Endodermal cell (in vitro differentiated cells): ENCODE results near the gene CABP1. TPM values are rescaled to one million over a fixed set of nuclear protein-coding genes. Genes with fewer than 3 reads are reported as not detected.

Experiments
- DNase-seq: peaks from one replicate; pipeline ENCODE4 v3.0.0-alpha.2; 2017
- H3K27ac ChIP-seq: 2 replicates; pipeline ENCODE4 v1.5.1; 2013; ENCODE audit warnings: mild to moderate bottlenecking, low read depth, low read length, moderate library complexity
- H3K27me3 ChIP-seq: 2 replicates; pipeline ENCODE4 v1.6.1; 2013; ENCODE audit warnings: mild to moderate bottlenecking, low read length, moderate library complexity; ENCODE audit not compliant: insufficient read depth, control insufficient read depth, poor library complexity, severe bottlenecking
- H3K36me3 ChIP-seq: 2 replicates; pipeline ENCODE4 v1.7.0; 2013; ENCODE audit warnings: mild to moderate bottlenecking, low read length, moderate library complexity; ENCODE audit not compliant: control insufficient read depth, insufficient read depth
- H3K4me1 ChIP-seq: one replicate; pipeline ENCODE4 v1.7.0; 2013; ENCODE audit warnings: low read length; ENCODE audit not compliant: control insufficient read depth, insufficient read depth
- H3K4me3 ChIP-seq: 2 replicates; pipeline ENCODE4 v1.5.1; 2013; ENCODE audit warnings: mild to moderate bottlenecking, low read length, moderate library complexity
- H3K9ac ChIP-seq: 2 replicates; pipeline ENCODE4 v1.6.1; 2013; ENCODE audit warnings: mild to moderate bottlenecking, low read length, moderate library complexity; ENCODE audit not compliant: poor library complexity, severe bottlenecking; ENCODE audit errors: extremely low read depth
- H3K9me3 ChIP-seq: 2 replicates; pipeline ENCODE4 v1.6.1; 2013; ENCODE audit warnings: mild to moderate bottlenecking, low read length, moderate library complexity; ENCODE audit not compliant: control insufficient read depth
- H3K27ac Mint-ChIP-seq: 2 replicates; pipeline ENCODE4 v1.8.0; 2020; ENCODE audit warnings: mixed read lengths
- H3K27me3 Mint-ChIP-seq: 2 replicates; pipeline ENCODE4 v1.8.0; 2021; ENCODE audit warnings: mild to moderate bottlenecking, mixed read lengths; ENCODE audit not compliant: insufficient read depth
- H3K36me3 Mint-ChIP-seq: 2 replicates; pipeline ENCODE4 v1.8.0; 2020; ENCODE audit warnings: low read depth, mixed read lengths
- H3K4me1 Mint-ChIP-seq: 2 replicates; pipeline ENCODE4 v1.8.0; 2020; ENCODE audit warnings: mixed read lengths
- H3K4me3 Mint-ChIP-seq: 2 replicates; pipeline ENCODE4 v1.8.0; 2020; ENCODE audit warnings: mild to moderate bottlenecking, moderate library complexity, mixed read lengths
- H3K9me3 Mint-ChIP-seq: 2 replicates; pipeline ENCODE4 v1.8.0; 2020; ENCODE audit warnings: mild to moderate bottlenecking, mixed read lengths
- WGBS, 2 experiments: methylation state at CpG; one replicate each; pipeline versions ENCODE4 v1.1.5 to v1.1.7; 2013; ENCODE audit warnings: missing lambda C conversion rate in 2 of 2, mixed read lengths in 1 of 2; ENCODE audit not compliant: insufficient coverage in 1 of 2, insufficient read length in 1 of 2; 5-methylcytosine and 5-hydroxymethylcytosine counted together
- total RNA-seq, 2 donors: library from RNA; stranded (reverse); fragmentation: NEBNext Ultra II Directional in 1 of 2; extraction: Animal tissue kit (Norgen Biotek cat#: 25700) in 1 of 2; gene quantifications; 2 replicates in 1 of 2; 3 replicates in 1 of 2; pipeline ENCODE4 v1.2.1, GENCODE V29; 2021
- TF ChIP-seq, protein P1 (sequence below): fragments of 200-600 bp; sonication (generic); conservative IDR thresholded peaks from 2 replicates; pipeline ENCODE4 v1.5.0; 2021; ENCODE audit warnings: antibody characterized with exemption, mild to moderate bottlenecking

Gene CABP1
- total RNA-seq, 2 donors from 2014 or later = 0.29 to 0.86 TPM

DNA sequence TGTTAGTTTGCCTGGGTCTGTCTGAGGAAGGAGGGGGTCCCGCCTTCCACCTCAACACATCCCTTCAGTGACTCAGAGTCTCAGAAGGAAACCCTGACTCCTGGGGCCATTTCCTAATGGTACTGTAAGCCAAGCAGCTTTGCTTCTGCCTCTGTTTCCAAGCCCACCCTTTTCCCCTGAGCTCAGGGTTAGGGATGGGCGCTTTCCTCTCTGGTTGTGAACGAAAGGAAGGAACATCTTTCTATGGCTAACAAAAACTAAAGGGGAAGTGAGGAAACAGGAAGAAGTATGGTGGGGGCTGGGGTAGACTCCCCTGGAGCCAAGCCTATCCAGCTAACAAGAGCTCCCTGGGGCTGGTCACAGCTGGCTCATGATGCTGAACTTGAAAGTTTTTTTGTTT is 58.2 kb downstream of the CABP1 start:
- H3K36me3 ChIP-seq = peaks cover 98% of the 10 kb centered on the region

DNA sequence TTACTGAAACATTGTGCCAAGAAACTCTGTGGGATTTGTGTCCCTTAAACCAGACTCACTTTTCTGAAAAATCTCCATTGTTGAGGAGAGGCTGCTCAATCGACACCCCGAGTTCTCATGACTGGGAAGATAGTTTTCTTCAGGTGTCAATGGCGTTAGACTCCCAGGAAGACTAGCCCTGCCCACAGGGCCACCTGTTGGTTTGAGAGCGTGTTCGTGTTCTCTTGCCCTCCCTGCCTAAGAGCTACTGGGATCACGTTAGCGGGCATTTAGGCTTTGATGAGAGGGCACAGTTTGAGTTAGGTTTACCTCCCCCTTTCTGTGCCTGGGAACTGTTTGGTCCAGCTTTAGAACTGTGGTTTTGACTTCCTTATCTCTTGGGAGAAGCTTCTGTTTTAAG is 59.1 kb downstream of the CABP1 start:
- no peak overlapping the region for H3K4me3 ChIP-seq
- H3K27ac ChIP-seq = no peak overlapping the region
- H3K4me1 Mint-ChIP-seq = peaks cover 2% of the 10 kb centered on the region
- no peak overlapping the region for H3K4me3 Mint-ChIP-seq
- H3K9ac ChIP-seq = no peak overlapping the region
- peaks cover 92% of the 10 kb centered on the region for H3K36me3 ChIP-seq
- H3K4me1 ChIP-seq = no peaks in the 10 kb centered on the region
- H3K27ac Mint-ChIP-seq = no peak overlapping the region
- DNase-seq = no peak
- 96% methylated on average over 4 to 7 of the region's 7 CpGs for WGBS, 2 experiments
- H3K27me3 Mint-ChIP-seq = no peaks in the 10 kb centered on the region
- peaks cover 68% of the 10 kb centered on the region for H3K36me3 Mint-ChIP-seq
- no peaks in the 10 kb centered on the region for H3K27me3 ChIP-seq
- TF ChIP-seq, protein P1, sequence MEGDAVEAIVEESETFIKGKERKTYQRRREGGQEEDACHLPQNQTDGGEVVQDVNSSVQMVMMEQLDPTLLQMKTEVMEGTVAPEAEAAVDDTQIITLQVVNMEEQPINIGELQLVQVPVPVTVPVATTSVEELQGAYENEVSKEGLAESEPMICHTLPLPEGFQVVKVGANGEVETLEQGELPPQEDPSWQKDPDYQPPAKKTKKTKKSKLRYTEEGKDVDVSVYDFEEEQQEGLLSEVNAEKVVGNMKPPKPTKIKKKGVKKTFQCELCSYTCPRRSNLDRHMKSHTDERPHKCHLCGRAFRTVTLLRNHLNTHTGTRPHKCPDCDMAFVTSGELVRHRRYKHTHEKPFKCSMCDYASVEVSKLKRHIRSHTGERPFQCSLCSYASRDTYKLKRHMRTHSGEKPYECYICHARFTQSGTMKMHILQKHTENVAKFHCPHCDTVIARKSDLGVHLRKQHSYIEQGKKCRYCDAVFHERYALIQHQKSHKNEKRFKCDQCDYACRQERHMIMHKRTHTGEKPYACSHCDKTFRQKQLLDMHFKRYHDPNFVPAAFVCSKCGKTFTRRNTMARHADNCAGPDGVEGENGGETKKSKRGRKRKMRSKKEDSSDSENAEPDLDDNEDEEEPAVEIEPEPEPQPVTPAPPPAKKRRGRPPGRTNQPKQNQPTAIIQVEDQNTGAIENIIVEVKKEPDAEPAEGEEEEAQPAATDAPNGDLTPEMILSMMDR = no peak
- no peaks in the 10 kb centered on the region for H3K9me3 Mint-ChIP-seq
- H3K9me3 ChIP-seq = no peaks in the 10 kb centered on the region

More for the DNA sequence above, 58.2 kb downstream of the CABP1 start:
- Mint-ChIP-seq H3K9me3 (no peaks in the 10 kb centered on the region), H3K4me1 (peaks cover 2% of the 10 kb centered on the region), H3K4me3 (no peak overlapping the region), H3K27ac (peak overlapping the region; percentile 48), H3K27me3 (no peaks in the 10 kb centered on the region), H3K36me3 (peaks cover 76% of the 10 kb centered on the region)
- WGBS, 2 experiments = 93% methylated on average over 3 of the region's 3 CpGs; no CpG with 5 or more reads in 1 of the 2 experiments
- no peak overlapping the region for H3K27ac ChIP-seq
- no peak overlapping the region for H3K4me3 ChIP-seq
- TF ChIP-seq, protein P1 = no peak
- no peaks in the 10 kb centered on the region for H3K4me1 ChIP-seq
- H3K27me3 ChIP-seq = no peaks in the 10 kb centered on the region
- no peak overlapping the region for H3K9ac ChIP-seq
- H3K9me3 ChIP-seq = no peaks in the 10 kb centered on the region
- DNase-seq = no peak

DNA sequence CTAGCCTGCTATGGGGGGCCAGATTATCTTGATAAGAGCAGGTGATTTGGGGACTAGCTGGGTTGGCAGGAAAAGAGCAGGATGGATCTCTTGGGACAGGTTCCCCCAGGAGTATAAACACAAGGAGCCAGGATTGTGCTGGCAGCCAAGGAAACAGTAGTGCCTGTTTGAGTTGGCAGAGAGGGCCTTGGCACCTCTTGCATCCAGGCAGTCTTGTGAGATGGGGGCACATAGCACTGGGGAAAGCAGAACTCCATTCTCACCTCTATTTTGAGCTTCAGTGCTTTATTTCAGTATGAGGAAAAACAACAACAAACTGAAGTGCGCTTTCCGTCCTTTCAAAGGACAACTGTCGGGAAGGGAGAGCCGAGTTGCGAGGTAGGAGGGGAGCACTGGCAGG is 60.5 kb downstream of the CABP1 start:
- WGBS, 2 experiments = 94 to 100% methylated on average over 5 of the region's 5 CpGs
- Histone ChIP-seq H3K9me3 (no peaks in the 10 kb centered on the region), H3K9ac (no peak overlapping the region), H3K4me3 (no peak overlapping the region), H3K27me3 (no peaks in the 10 kb centered on the region), H3K27ac (no peak overlapping the region), H3K4me1 (no peaks in the 10 kb centered on the region), H3K36me3 (peaks cover 89% of the 10 kb centered on the region)
- Mint-ChIP-seq H3K4me3 (no peak overlapping the region), H3K36me3 (peaks cover 57% of the 10 kb centered on the region), H3K9me3 (no peaks in the 10 kb centered on the region), H3K4me1 (peaks cover 2% of the 10 kb centered on the region), H3K27me3 (no peaks in the 10 kb centered on the region), H3K27ac (peak overlapping the region; percentile 11)
- DNase-seq = no peak
- TF ChIP-seq, protein P1 = no peak
